HEK293T (cell line): ENCODE measurements around the gene TBC1D1.

Source experiments
- BHLHE40 ChIP-seq: fragments of 450-650 bp; IDR thresholded peaks from 2 replicates; pipeline ENCODE4 v1.6.1; 2016; ENCODE audit warnings: mild to moderate bottlenecking, moderate library complexity, borderline replicate concordance
- CTBP1 ChIP-seq: fragments of 450-650 bp; IDR thresholded peaks from 2 replicates; pipeline ENCODE4 v1.6.1; 2016; ENCODE audit warnings: borderline replicate concordance
- ELF4 ChIP-seq: fragments of 450-650 bp; IDR thresholded peaks from 2 replicates; pipeline ENCODE4 v1.6.1; 2017; ENCODE audit warnings: antibody characterized with exemption
- FOXK2 ChIP-seq: fragments of 450-650 bp; IDR thresholded peaks from 2 replicates; pipeline ENCODE4 v1.6.1; 2016; ENCODE audit warnings: mild to moderate bottlenecking

DNA sequence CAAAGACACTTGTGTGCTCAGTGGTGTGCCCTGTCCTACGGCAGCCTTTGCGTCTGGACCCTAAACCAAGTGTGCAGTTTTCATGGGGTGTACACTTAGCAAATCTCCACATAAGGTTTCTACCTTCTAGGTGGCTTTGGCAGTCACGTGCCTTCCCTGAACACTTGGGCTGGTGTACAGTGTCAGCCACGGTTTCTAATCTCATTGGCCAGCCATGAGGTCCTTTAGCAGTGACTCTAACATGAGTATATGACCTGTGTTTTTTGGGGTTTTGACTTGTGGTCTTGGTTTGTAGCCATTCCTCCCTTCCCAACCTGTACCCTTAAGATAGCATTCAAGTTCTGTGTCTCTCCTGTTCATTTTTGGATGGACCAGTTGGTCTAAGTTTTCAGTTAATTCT is 145.7 kb downstream of the TBC1D1 start:
- TF ChIP-seq FOXK2 (no peak), BHLHE40 (no peak), ELF4 (no peak), CTBP1 (no peak)
